Adrenal gland (tissue), 12 donors: Measurements from ENCODE around the gene SCN1A. TPM values are rescaled to one million over a fixed set of nuclear protein-coding genes. Genes with fewer than 3 reads are reported as not detected.

ENCODE experiments used
- DNase-seq, 7 donors: peaks; one replicate each; pipeline ENCODE4 v3.0.0-alpha.2; 2019 to 2020
- H3K27ac ChIP-seq, 5 donors: fragments of 200-600 bp; sonication (generic) in 4 of 5; 1 replicate in 3 of 5; 2 replicates in 2 of 5; pipeline versions ENCODE4 v1.5.1 to v1.8.0; 2016 to 2020; ENCODE audit warnings: mild to moderate bottlenecking in 1 of 5
- H3K27me3 ChIP-seq: fragments of 200-600 bp; 2 replicates; pipeline ENCODE4 v1.8.0; 2021
- H3K36me3 ChIP-seq, 2 donors: fragments of 200-600 bp; replicated peaks in 1 of 2; 1 replicate in 1 of 2; 2 replicates in 1 of 2; pipeline versions ENCODE4 v1.5.1 to v1.8.0; 2018 to 2022
- H3K4me1 ChIP-seq, 2 donors: fragments of 200-600 bp; replicated peaks in 1 of 2; 1 replicate in 1 of 2; 2 replicates in 1 of 2; pipeline versions ENCODE4 v1.5.1 to v1.8.0; 2018 to 2021
- H3K4me3 ChIP-seq, 4 donors: fragments of 200-600 bp; sonication (generic) in 3 of 4; one replicate each; pipeline ENCODE4 v1.5.1; 2016 to 2018
- H3K9me3 ChIP-seq, 3 donors: fragments of 200-600 bp; sonication (generic) in 1 of 3; replicated peaks in 1 of 3; 1 replicate in 2 of 3; 2 replicates in 1 of 3; pipeline versions ENCODE4 v1.5.1 to v1.8.0; 2016 to 2021
- CTCF ChIP-seq, 6 experiments: fragments of 450-650 bp in 4 of 6; fragments of 200-600 bp in 2 of 6; sonication (generic) in 1 of 6; IDR thresholded peaks; 1 replicate in 5 of 6; 2 replicates in 1 of 6; pipeline versions ENCODE4 v1.5.1 to v1.8.0; 2016 to 2021; ENCODE audit warnings: antibody characterized with exemption in 6 of 6, mild to moderate bottlenecking in 2 of 6, moderate library complexity in 1 of 6
- POLR2A ChIP-seq, 2 donors: fragments of 450-650 bp; IDR thresholded peaks; one replicate each; pipeline ENCODE4 v1.6.1; 2017; ENCODE audit warnings: antibody characterized with exemption in 2 of 2, mild to moderate bottlenecking in 2 of 2, moderate library complexity in 1 of 2
- WGBS, 4 donors: extraction: QIAGEN DNeasy Blood & Tissue Kit in 2 of 4; methylation state at CpG; one replicate each; pipeline versions ENCODE4 v1.1.5 to v1.1.7; 2013 to 2017; 5-methylcytosine and 5-hydroxymethylcytosine counted together
- intact Hi-C, 2 donors: fragments of 100-400 bp; cut with DNase I; formaldehyde crosslinking; loops; one replicate each; pipeline versions ENCODE4 v1.14.1 to v1.15.0; 2022 to 2023
- polyA plus RNA-seq, 3 donors: library from polyadenylated mRNA; stranded (reverse); fragments of 200-250 nt in 2 of 3; fragments of 350-450 nt in 1 of 3; fragmentation: Illumina TruSeq in 1 of 3; extraction: RNeasy Lipid Tissue Mini Kit (QIAGEN cat#74804) in 1 of 3; gene quantifications; one replicate each; pipeline ENCODE4 v1.2.3, GENCODE V29; 2013 to 2014
- total RNA-seq, 9 donors: library from RNA; depleted of rRNA in 4 of 9; stranded (reverse); fragments of >200 nt in 4 of 9; fragments of 120-200 nt in 1 of 9; fragmentation: NEBNext Ultra II Directional in 1 of 9; extraction: Animal tissue kit (Norgen Biotek cat#: 25700) in 1 of 9; gene quantifications; one replicate each; pipeline versions ENCODE4 v1.1.0 to v1.2.4, GENCODE V29; 2013 to 2023
- donor health status: healthy with polysubstance abuse.
- donor health status: Bipolar disorder and iron deficiency.
- donor health status: DM: yes; HTN: yes; CAD: no.
- donor health status: DM: no; HTN: no; CAD: no.
- donor health status: DM: no; HTN: no; CAD: no.
- donor health status: DM: yes; HTN: yes; CAD: no.

The SCN1A gene
- total and polyA plus RNA-seq, 12 donors = 0.07 to 8.9 (median 0.22) TPM; not detected in 4

- Histone ChIP-seq H3K4me3 (no peak overlapping the region), H3K9me3 (no peaks in the 10 kb centered on the region), H3K27me3 (no peaks in the 10 kb centered on the region), H3K36me3 (no peaks in the 10 kb centered on the region), H3K4me1 (no peaks in the 10 kb centered on the region), H3K27ac (no peak overlapping the region)
- intact Hi-C loops = no loop called here
- TF ChIP-seq CTCF (IDR thresholded peaks at IDR 0.05) = no peak
- TF ChIP-seq POLR2A (IDR thresholded peaks at IDR 0.05) = no peak
- WGBS, 4 donors = 42 to 68% (median 67%) methylated on average over 1 of the region's 1 CpG
- no peak for DNase-seq
Measured at GRCh38 chr2:166042356-166042755, 85.5 kb downstream of the SCN1A start.

- Histone ChIP-seq H3K9me3 (no peaks in the 10 kb centered on the region), H3K4me1 (no peaks in the 10 kb centered on the region), H3K36me3 (no peaks in the 10 kb centered on the region), H3K4me3 (no peak overlapping the region), H3K27me3 (no peaks in the 10 kb centered on the region), H3K27ac (no peak overlapping the region)
- TF ChIP-seq POLR2A (IDR thresholded peaks at IDR 0.05) (no peak), CTCF (IDR thresholded peaks at IDR 0.05) (no peak)
- DNase-seq = no peak
- intact Hi-C loops = no loop called here
- WGBS, 4 donors = 75 to 96% (median 86%) methylated on average over 1 of the region's 1 CpG
Measured at GRCh38 chr2:166041613-166042012, 86.2 kb downstream of the SCN1A start.

GRCh38 chr2:166032361-166032760 is 95.5 kb downstream of the SCN1A start:
- no peaks in the 10 kb centered on the region for H3K36me3 ChIP-seq
- intact Hi-C loops = no loop called here
- 0 to 46% (median 21%) methylated on average over 1 of the region's 1 CpG for WGBS, 4 donors
- no peaks in the 10 kb centered on the region for H3K9me3 ChIP-seq
- H3K4me3 ChIP-seq = no peak overlapping the region
- DNase-seq = no peak
- H3K27me3 ChIP-seq = no peaks in the 10 kb centered on the region
- H3K4me1 ChIP-seq = no peaks in the 10 kb centered on the region
- H3K27ac ChIP-seq = no peak overlapping the region
- no peak for TF ChIP-seq POLR2A (IDR thresholded peaks at IDR 0.05)
- no peak for TF ChIP-seq CTCF (IDR thresholded peaks at IDR 0.05)

- Histone ChIP-seq H3K4me3 (no peak overlapping the region), H3K9me3 (no peaks in the 10 kb centered on the region), H3K27ac (no peak overlapping the region), H3K27me3 (no peaks in the 10 kb centered on the region), H3K36me3 (no peaks in the 10 kb centered on the region), H3K4me1 (no peaks in the 10 kb centered on the region)
- TF ChIP-seq POLR2A (IDR thresholded peaks at IDR 0.05) = no peak
- TF ChIP-seq CTCF (IDR thresholded peaks at IDR 0.05) = no peak
- 84 to 91% (median 87%) methylated on average over 2 of the region's 2 CpGs for WGBS, 4 donors
- no peak for DNase-seq
- intact Hi-C loops = no loop called here
Measured at GRCh38 chr2:166031054-166031453, 96.8 kb downstream of the SCN1A start.
